Spinal cord (tissue), 10 donors: Measurements from ENCODE around the gene OTUB1. TPM values are rescaled to one million over a fixed set of nuclear protein-coding genes. Genes with fewer than 3 reads are reported as not detected.
"Not testable (repeated sequence)": the region's sequence is repeated elsewhere in the genome, so short reads cannot be mapped to it uniquely, and the experiment has no call there.

ENCODE experiments used
- DNase-seq, 6 donors: peaks; one replicate each; pipeline versions ENCODE4 v3.0.0 to v3.0.0-alpha.2; 2013 to 2015; ENCODE audit warnings: low spot score in 6 of 6, low read depth in 4 of 6
- H3K27ac ChIP-seq: one replicate; pipeline ENCODE4 v1.5.1; 2013; ENCODE audit warnings: low read depth, low read length, control low read depth
- H3K27me3 ChIP-seq: one replicate; pipeline ENCODE4 v1.6.1; 2013; ENCODE audit warnings: low read length; ENCODE audit not compliant: control insufficient read depth, insufficient read depth
- H3K36me3 ChIP-seq: one replicate; pipeline ENCODE4 v1.6.1; 2013; ENCODE audit warnings: low read length; ENCODE audit not compliant: control insufficient read depth, insufficient read depth
- H3K4me1 ChIP-seq: one replicate; pipeline ENCODE4 v1.6.1; 2013; ENCODE audit warnings: low read length; ENCODE audit not compliant: control insufficient read depth, insufficient read depth
- H3K4me3 ChIP-seq: one replicate; pipeline ENCODE4 v1.5.1; 2013; ENCODE audit warnings: low read depth, low read length, control low read depth
- H3K9me3 ChIP-seq: one replicate; pipeline ENCODE4 v1.6.1; 2013; ENCODE audit warnings: low read length; ENCODE audit not compliant: control insufficient read depth, insufficient read depth
- WGBS: methylation state at CpG from one replicate; pipeline ENCODE4 v1.1.5; 2013; ENCODE audit warnings: missing lambda C conversion rate; ENCODE audit not compliant: insufficient coverage; 5-methylcytosine and 5-hydroxymethylcytosine counted together
- polyA plus RNA-seq, 2 donors: library from polyadenylated mRNA; unstranded; fragments of 120-200 nt; gene quantifications; one replicate each; pipeline ENCODE4 v1.2.1, GENCODE V29; 2013; ENCODE audit not compliant: insufficient read length in 2 of 2
- total RNA-seq, 2 donors: library from RNA; depleted of rRNA in 1 of 2; stranded (reverse); fragments of 120-200 nt in 1 of 2; fragments of >200 nt in 1 of 2; gene quantifications; one replicate each; pipeline versions ENCODE4 v1.2.3 to v1.2.4, GENCODE V29; 2013 to 2014
- donor health status: healthy.

OTUB1 gene
- total and polyA plus RNA-seq, 4 donors = 34.7 to 134 (median 76.8) TPM

GRCh38 chr11:63973912-63974258 is 12.4 kb upstream of the OTUB1 start:
- WGBS = 82% methylated on average over 16 of the region's 18 CpGs
- Histone ChIP-seq H3K4me1 (peaks cover 27% of the 10 kb centered on the region), H3K27ac (peak overlapping the region; percentile 98), H3K4me3 (peak overlapping the region; percentile 98), H3K36me3 (peaks cover 30% of the 10 kb centered on the region)
- H3K27me3 ChIP-seq, DNase-seq, H3K9me3 ChIP-seq: not testable (repeated sequence)

GRCh38 chr11:63974259-63975143 is 11.7 kb upstream of the OTUB1 start, which contains the start of gene COX8A:
TSS of gene COX8A (plus strand) at chr11:63974620. CDS start at chr11:63974681, 61 bp downstream.
- Histone ChIP-seq H3K36me3 (peaks cover 36% of the 10 kb centered on the region), H3K4me3 (peak within 1 kb of the TSS; percentile 98), H3K4me1 (peaks cover 27% of the 10 kb centered on the region), H3K27ac (peak within 1 kb of the TSS; percentile 98), H3K27me3 (no peaks in the 10 kb centered on the region), H3K9me3 (no peaks in the 10 kb centered on the region)
- DNase-seq = peak; percentile 98 to 100 (median 99)
- WGBS = 0% methylated on average over 59 of the region's 67 CpGs

GRCh38 chr11:63978551-63979239 is 7.5 kb upstream of the OTUB1 start:
- Histone ChIP-seq H3K36me3 (peaks cover 46% of the 10 kb centered on the region), H3K9me3 (no peaks in the 10 kb centered on the region), H3K4me3 (no peak overlapping the region), H3K27ac (no peak overlapping the region), H3K27me3 (no peaks in the 10 kb centered on the region), H3K4me1 (peaks cover 34% of the 10 kb centered on the region)
- DNase-seq = no peak
- WGBS = 62% methylated on average over 9 of the region's 10 CpGs

- DNase-seq = no peak
- no peak overlapping the region for H3K27ac ChIP-seq
These were observed 6.8 kb upstream of the OTUB1 start for GRCh38 chr11:63979426-63979825.

GRCh38 chr11:63985812-63986155 is 454 bp upstream of the OTUB1 start:
- under 1% methylated on average over 13 of the region's 18 CpGs for WGBS
- H3K27ac ChIP-seq = peak overlapping the region; percentile 93
- peaks cover 40% of the 10 kb centered on the region for H3K36me3 ChIP-seq
- DNase-seq = no peak
- no peaks in the 10 kb centered on the region for H3K9me3 ChIP-seq
- peak overlapping the region; percentile 93 for H3K4me3 ChIP-seq
- H3K27me3 ChIP-seq = no peaks in the 10 kb centered on the region
- peaks cover 35% of the 10 kb centered on the region for H3K4me1 ChIP-seq

More at GRCh38 chr11:63979426-63979825, 6.8 kb upstream of the OTUB1 start:
- Histone ChIP-seq H3K27me3 (no peaks in the 10 kb centered on the region), H3K9me3 (no peaks in the 10 kb centered on the region), H3K4me3 (no peak overlapping the region), H3K36me3 (peaks cover 46% of the 10 kb centered on the region), H3K4me1 (peaks cover 29% of the 10 kb centered on the region)
- 86% methylated on average over 5 of the region's 5 CpGs for WGBS

- Histone ChIP-seq H3K27ac (no peak overlapping the region), H3K27me3 (no peaks in the 10 kb centered on the region), H3K36me3 (peaks cover 52% of the 10 kb centered on the region), H3K4me3 (peak overlapping the region; percentile 93), H3K4me1 (peaks cover 37% of the 10 kb centered on the region), H3K9me3 (no peaks in the 10 kb centered on the region)
- no peak for DNase-seq
- WGBS = 32% methylated on average over 22 of the region's 25 CpGs
These were observed 785 bp downstream of the OTUB1 start for GRCh38 chr11:63986932-63987513.

- H3K36me3 ChIP-seq = peaks cover 86% of the 10 kb centered on the region
- H3K4me3 ChIP-seq = no peak overlapping the region
- H3K27ac ChIP-seq = no peak overlapping the region
- peaks cover 20% of the 10 kb centered on the region for H3K4me1 ChIP-seq
- H3K27me3 ChIP-seq = no peaks in the 10 kb centered on the region
- DNase-seq = no peak
- 78% methylated on average over 9 of the region's 10 CpGs for WGBS
- H3K9me3 ChIP-seq = no peaks in the 10 kb centered on the region
These were observed 5.3 kb downstream of the OTUB1 start for GRCh38 chr11:63991558-63991957.

- WGBS = 93% methylated on average over 5 of the region's 5 CpGs
- DNase-seq = no peak
- Histone ChIP-seq H3K9me3 (no peaks in the 10 kb centered on the region), H3K4me1 (peaks cover 10% of the 10 kb centered on the region), H3K27me3 (no peaks in the 10 kb centered on the region), H3K36me3 (peaks cover 96% of the 10 kb centered on the region), H3K27ac (no peak overlapping the region), H3K4me3 (no peak overlapping the region)
These were observed 6.9 kb downstream of the OTUB1 start for GRCh38 chr11:63993100-63993499.

GRCh38 chr11:63993993-63994392 is 7.8 kb downstream of the OTUB1 start:
- no peak overlapping the region for H3K4me3 ChIP-seq
- H3K36me3 ChIP-seq = peaks cover 96% of the 10 kb centered on the region
- no peak overlapping the region for H3K27ac ChIP-seq
- H3K4me1 ChIP-seq = peaks cover 16% of the 10 kb centered on the region
- H3K27me3 ChIP-seq = peaks cover 3% of the 10 kb centered on the region
- 82% methylated on average over 4 of the region's 6 CpGs for WGBS
- no peak for DNase-seq
- H3K9me3 ChIP-seq = no peaks in the 10 kb centered on the region
